Measurements from ENCODE around the gene GAK. TPM values are rescaled to one million over a fixed set of nuclear protein-coding genes. Genes with fewer than 3 reads are reported as not detected.

GAK gene
- total and polyA plus RNA-seq, 2 of the 4 experiments (the other 2 are of a cell fraction), result 45.1 to 133 TPM

DNA sequence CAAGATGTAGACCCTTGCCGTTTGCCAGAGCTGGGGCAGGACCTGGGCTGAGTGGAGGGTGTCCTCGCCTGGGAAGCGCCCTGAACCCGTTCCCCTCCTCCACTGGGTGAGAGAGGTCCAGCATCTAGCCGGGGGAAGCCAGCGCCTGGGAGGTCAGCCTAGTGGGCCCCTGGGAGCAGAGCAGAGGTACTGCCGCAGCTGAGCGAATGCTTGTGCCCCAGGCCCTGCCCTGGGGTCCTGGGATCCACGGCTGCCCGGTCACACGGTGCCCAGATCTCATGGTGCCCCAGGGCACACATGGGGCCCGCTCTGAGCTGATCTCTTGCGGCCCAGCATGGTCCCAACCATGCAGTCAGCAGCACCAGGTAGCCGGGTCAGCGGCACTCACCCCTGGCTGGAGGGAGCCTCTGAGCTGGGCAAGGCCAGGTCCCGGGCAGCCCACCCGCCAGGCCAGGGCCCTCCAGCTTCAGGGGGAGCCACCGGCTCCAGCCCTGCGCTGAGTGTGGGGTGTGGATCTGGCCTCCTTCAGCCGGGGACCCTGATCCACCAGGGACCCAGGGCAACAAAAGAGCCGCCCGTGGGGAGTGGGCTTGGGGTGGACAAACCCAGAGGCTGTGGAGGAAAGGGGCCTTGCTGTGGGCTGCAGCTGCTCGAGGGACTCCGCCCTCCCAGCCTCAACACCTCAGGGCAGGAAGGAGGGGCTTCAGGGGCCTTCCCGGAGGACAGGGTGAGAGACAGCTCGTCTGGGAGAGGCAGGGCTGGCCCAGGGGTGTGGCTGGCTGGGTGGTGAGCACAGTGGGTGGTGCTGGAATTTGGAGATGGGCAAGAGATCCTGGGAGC is 102.1 kb downstream of the GAK start:
- POLR2A ChIA-PET (ENCODE audit: unreplicated experiment), result no interaction called here
- H2BK5ac ChIP-seq (ENCODE audit: low read depth, low read length, poor library complexity, severe bottlenecking), result no peak overlapping the region

More for the DNA sequence above, 102.1 kb downstream of the GAK start:
- Histone ChIP-seq H3K9ac (ENCODE audit: low read depth, low read length) (no peak overlapping the region), H4K91ac (ENCODE audit: insufficient read depth, low read depth, low read length) (no peak overlapping the region), H2BK15ac (ENCODE audit: low read depth, low read length) (no peak overlapping the region), H3K56ac (ENCODE audit: extremely low read depth, insufficient read depth, low read length) (no peak overlapping the region), H2BK20ac (ENCODE audit: low read depth, low read length) (no peak overlapping the region), H2AK9ac (replicated peaks; ENCODE audit: low read depth, low read length, poor library complexity) (no peak overlapping the region), H3K18ac (ENCODE audit: low read depth, low read length) (no peak overlapping the region), H3K79me1 (ENCODE audit: low read depth in 1 of 2, low read length in 2 of 2) (no peaks in the 10 kb centered on the region), H3K27ac (ENCODE audit: insufficient read depth, low read length) (no peak overlapping the region), H3K4ac (ENCODE audit: low read depth, low read length) (no peak overlapping the region), H2AFZ (replicated peaks; ENCODE audit: low read length, poor library complexity) (no peak overlapping the region), H4K8ac (ENCODE audit: low read depth in 2 of 2, low read length in 2 of 2) (no peak overlapping the region), H3K9me1 (ENCODE audit: insufficient read depth, low read length) (no peaks in the 10 kb centered on the region), H3K4me1 (ENCODE audit: control insufficient read depth, insufficient read depth, low read length) (no peaks in the 10 kb centered on the region; the same call in 1 of the 2 replicates), H3K9me3 (ENCODE audit: control insufficient read depth, insufficient read depth, low read length) (peaks cover 5% of the 10 kb centered on the region; the same call in 1 of the 2 replicates), H2BK120ac (ENCODE audit: low read depth, low read length) (no peak overlapping the region), H2AK5ac (ENCODE audit: low read depth, low read length) (no peak overlapping the region), H3K27me3 (ENCODE audit: control insufficient read depth, insufficient read depth, low read length) (peaks cover 50% of the 10 kb centered on the region), H3K23ac (ENCODE audit: low read depth, low read length) (no peak overlapping the region), H3K4me2 (ENCODE audit: low read depth, low read length) (no peak overlapping the region), H3K4me3 (ENCODE audit: insufficient read depth, low read depth, low read length) (no peak overlapping the region), H3K36me3 (ENCODE audit: control insufficient read depth, insufficient read depth, low read length) (no peaks in the 10 kb centered on the region), H4K5ac (ENCODE audit: low read depth, low read length) (no peak overlapping the region), H3K14ac (replicated peaks; ENCODE audit: low read depth, low read length) (no peak overlapping the region), H4K20me1 (ENCODE audit: insufficient read depth, low read length) (peaks cover 3% of the 10 kb centered on the region; the same call in 1 of the 2 replicates)
- DNase-seq (no peak), ATAC-seq (ENCODE audit: low read depth) (no peak)
- TF ChIP-seq RFX5 (IDR thresholded peaks at IDR 0.05; ENCODE audit: low read depth, low read length) (no peak), NFE2L2 (IDR thresholded peaks at IDR 0.05; ENCODE audit: low read depth, low read length) (no peak), MXI1 (IDR thresholded peaks at IDR 0.05; ENCODE audit: borderline replicate concordance, low read depth, low read length) (no peak), CHD1 (IDR thresholded peaks at IDR 0.05; ENCODE audit: low read depth, low read length) (no peak), MAFK (IDR thresholded peaks at IDR 0.05; ENCODE audit: low read depth, low read length) (no peak), SMC3 (IDR thresholded peaks at IDR 0.05; ENCODE audit: low read depth, low read length) (no peak), RCOR1 (IDR thresholded peaks at IDR 0.05; ENCODE audit: insufficient replicate concordance, low read length) (no peak)
- TF ChIP-seq, protein P1, sequence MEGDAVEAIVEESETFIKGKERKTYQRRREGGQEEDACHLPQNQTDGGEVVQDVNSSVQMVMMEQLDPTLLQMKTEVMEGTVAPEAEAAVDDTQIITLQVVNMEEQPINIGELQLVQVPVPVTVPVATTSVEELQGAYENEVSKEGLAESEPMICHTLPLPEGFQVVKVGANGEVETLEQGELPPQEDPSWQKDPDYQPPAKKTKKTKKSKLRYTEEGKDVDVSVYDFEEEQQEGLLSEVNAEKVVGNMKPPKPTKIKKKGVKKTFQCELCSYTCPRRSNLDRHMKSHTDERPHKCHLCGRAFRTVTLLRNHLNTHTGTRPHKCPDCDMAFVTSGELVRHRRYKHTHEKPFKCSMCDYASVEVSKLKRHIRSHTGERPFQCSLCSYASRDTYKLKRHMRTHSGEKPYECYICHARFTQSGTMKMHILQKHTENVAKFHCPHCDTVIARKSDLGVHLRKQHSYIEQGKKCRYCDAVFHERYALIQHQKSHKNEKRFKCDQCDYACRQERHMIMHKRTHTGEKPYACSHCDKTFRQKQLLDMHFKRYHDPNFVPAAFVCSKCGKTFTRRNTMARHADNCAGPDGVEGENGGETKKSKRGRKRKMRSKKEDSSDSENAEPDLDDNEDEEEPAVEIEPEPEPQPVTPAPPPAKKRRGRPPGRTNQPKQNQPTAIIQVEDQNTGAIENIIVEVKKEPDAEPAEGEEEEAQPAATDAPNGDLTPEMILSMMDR (conservative IDR thresholded peaks at IDR 0.05; ENCODE audit: low read depth, low read length), result no peak
- TF ChIP-seq, protein P2, sequence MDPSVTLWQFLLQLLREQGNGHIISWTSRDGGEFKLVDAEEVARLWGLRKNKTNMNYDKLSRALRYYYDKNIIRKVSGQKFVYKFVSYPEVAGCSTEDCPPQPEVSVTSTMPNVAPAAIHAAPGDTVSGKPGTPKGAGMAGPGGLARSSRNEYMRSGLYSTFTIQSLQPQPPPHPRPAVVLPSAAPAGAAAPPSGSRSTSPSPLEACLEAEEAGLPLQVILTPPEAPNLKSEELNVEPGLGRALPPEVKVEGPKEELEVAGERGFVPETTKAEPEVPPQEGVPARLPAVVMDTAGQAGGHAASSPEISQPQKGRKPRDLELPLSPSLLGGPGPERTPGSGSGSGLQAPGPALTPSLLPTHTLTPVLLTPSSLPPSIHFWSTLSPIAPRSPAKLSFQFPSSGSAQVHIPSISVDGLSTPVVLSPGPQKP (IDR thresholded peaks at IDR 0.05; ENCODE audit: borderline replicate concordance, low read depth, low read length), result no peak
- TF ChIP-seq, protein P3, sequence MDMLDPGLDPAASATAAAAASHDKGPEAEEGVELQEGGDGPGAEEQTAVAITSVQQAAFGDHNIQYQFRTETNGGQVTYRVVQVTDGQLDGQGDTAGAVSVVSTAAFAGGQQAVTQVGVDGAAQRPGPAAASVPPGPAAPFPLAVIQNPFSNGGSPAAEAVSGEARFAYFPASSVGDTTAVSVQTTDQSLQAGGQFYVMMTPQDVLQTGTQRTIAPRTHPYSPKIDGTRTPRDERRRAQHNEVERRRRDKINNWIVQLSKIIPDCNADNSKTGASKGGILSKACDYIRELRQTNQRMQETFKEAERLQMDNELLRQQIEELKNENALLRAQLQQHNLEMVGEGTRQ (IDR thresholded peaks at IDR 0.05; ENCODE audit: low read depth, low read length), result no peak
- dilution Hi-C loops (cut with HindIII; ENCODE audit: low sequenced_read_pairs, unreplicated experiment) (no loop called here), intact Hi-C loops (cut with micrococcal nuclease) (no loop called here), in situ Hi-C loops (cut with MboI; ENCODE audit: low sequenced_read_pairs) (no loop called here)
- no TSS peak for BruUV-seq (replicated peaks)
- WGBS, 2 experiments (ENCODE audit: extremely low coverage in 2 of 2, insufficient read length in 1 of 2), result 60% methylated on average over 5 of the region's 26 CpGs; no CpG with 5 or more reads in 1 of the 2 experiments
- CTCF ChIA-PET, result no interaction called here

All from IMR-90 (cell line).